ENCODE results near the gene UTP3.
"Not testable (repeated sequence)": the region's sequence is repeated elsewhere in the genome, so short reads cannot be mapped to it uniquely, and the experiment has no call there.

UTP3 gene, protein sequence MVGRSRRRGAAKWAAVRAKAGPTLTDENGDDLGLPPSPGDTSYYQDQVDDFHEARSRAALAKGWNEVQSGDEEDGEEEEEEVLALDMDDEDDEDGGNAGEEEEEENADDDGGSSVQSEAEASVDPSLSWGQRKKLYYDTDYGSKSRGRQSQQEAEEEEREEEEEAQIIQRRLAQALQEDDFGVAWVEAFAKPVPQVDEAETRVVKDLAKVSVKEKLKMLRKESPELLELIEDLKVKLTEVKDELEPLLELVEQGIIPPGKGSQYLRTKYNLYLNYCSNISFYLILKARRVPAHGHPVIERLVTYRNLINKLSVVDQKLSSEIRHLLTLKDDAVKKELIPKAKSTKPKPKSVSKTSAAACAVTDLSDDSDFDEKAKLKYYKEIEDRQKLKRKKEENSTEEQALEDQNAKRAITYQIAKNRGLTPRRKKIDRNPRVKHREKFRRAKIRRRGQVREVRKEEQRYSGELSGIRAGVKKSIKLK

DNA sequence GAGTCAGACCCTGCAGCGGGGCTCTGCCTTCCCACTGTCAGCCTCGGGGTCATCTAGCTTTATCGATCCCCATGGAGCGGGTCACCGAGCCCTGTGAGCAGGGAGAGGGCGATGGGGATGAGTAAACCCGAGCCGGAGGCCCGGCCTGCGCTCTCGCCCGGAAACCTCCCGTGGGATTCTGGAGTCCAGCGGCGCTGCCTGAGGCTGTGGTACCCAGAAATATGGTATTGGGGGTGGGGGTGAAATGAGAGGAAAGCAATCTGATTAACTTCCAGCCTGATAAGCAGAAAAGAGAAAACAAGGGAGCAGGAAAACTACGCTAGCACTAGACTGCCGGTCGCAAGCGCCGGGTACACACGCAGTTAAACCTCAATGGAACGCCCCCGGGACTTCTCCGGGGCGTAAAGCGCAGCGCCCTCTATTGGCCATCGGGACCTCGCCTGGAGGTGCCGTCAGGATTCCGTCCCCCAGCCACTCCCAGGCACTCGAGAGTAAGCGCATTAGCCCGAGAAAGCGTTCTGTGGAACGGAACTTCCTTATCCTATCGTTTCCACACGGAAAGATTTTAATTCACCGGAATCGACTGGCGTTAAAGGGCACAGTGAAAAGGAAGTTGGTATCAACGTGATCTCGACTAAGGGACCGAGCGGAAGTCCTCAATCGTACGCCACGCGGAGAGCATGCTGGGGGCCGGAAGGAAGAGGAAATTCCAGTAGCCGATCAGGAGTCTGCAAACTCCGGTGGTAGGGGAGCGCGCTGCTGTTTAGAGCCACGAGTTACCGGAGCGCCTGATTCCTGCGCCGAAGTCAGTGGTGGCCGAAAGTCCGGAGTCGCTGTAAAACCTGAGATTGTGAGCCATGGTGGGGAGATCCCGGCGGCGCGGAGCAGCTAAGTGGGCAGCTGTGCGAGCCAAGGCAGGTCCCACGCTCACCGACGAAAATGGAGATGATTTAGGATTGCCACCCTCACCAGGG, at the start of gene UTP3:
Gene UTP3 (plus strand): TSS at position 712 of the 974 bp plus-strand sequence. CDS start 146 bp downstream, at position 858.
- H3K9me3 Mint-ChIP-seq = no peaks in the 10 kb centered on the region
- peaks cover 44% of the 10 kb centered on the region for H3K4me1 Mint-ChIP-seq
- H3K36me3 Mint-ChIP-seq = peaks cover 22% of the 10 kb centered on the region
- no peaks in the 10 kb centered on the region for H3K27me3 Mint-ChIP-seq
- ATAC-seq = peak; percentile 97
- H3K27ac Mint-ChIP-seq = peak within 1 kb of the TSS; percentile 98
- H3K4me3 Mint-ChIP-seq = peak within 1 kb of the TSS; percentile 98

DNA sequence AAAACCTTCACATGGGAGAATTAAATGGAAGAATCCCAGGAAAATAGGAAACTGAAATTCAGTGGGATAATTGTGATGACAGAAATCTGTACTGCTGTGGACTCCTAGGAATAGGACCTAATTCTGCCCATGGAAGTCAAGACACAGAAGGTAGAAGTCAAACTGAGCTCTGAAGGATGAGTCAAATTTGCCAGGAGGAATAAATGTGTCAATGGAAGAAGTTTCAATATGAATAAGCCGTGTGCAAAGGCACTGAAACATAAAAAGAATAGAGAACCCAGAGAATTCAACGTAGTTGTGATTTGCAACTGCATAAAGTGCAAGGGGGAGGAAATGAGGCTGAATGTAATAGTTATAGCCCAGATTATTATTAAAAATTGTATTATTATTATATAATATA, 48.1 kb upstream of the UTP3 start:
- H3K4me3 Mint-ChIP-seq = no peak overlapping the region
- ATAC-seq = no peak
- peaks cover 16% of the 10 kb centered on the region for H3K4me1 Mint-ChIP-seq
- H3K36me3 Mint-ChIP-seq = peaks cover 11% of the 10 kb centered on the region
- H3K27me3 Mint-ChIP-seq = no peaks in the 10 kb centered on the region
- H3K27ac Mint-ChIP-seq = no peak overlapping the region
- H3K9me3 Mint-ChIP-seq = no peaks in the 10 kb centered on the region

GRCh38 chr4:70650741-70651140, 37.6 kb upstream of the UTP3 start:
- H3K27ac Mint-ChIP-seq = peak overlapping the region; percentile 10
- not testable (repeated sequence) for H3K9me3 Mint-ChIP-seq, ATAC-seq, H3K27me3 Mint-ChIP-seq, H3K4me3 Mint-ChIP-seq
- H3K36me3 Mint-ChIP-seq = peaks cover 12% of the 10 kb centered on the region
- H3K4me1 Mint-ChIP-seq = peaks cover 14% of the 10 kb centered on the region

GRCh38 chr4:70651864-70652506, 36.3 kb upstream of the UTP3 start:
- no peak overlapping the region for H3K4me3 Mint-ChIP-seq
- H3K9me3 Mint-ChIP-seq = no peaks in the 10 kb centered on the region
- peaks cover 14% of the 10 kb centered on the region for H3K4me1 Mint-ChIP-seq
- peaks cover 12% of the 10 kb centered on the region for H3K36me3 Mint-ChIP-seq
- no peaks in the 10 kb centered on the region for H3K27me3 Mint-ChIP-seq
- ATAC-seq = no peak
- H3K27ac Mint-ChIP-seq = no peak overlapping the region

DNA sequence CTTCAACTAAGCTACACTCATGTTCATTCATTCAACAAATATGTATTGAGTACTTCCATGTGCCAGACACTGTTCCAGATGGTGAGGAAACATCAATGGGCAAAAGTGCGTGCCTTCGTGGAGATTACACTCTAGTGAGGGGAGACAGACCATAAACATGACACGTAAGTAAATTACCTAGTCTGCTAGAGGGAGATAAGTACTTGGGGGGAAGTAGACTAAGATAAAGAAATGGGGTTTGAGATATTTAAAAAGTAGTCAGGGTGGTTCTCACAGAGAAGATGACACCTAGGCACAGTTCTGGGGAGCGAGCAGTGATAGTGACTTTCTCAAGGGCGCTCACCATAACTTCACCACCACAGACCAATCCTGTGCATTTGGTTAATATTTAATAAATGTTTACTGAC, 33.7 kb upstream of the UTP3 start:
- Mint-ChIP-seq H3K36me3 (peaks cover 31% of the 10 kb centered on the region), H3K27ac (no peak overlapping the region), H3K4me1 (peaks cover 24% of the 10 kb centered on the region), H3K9me3 (no peaks in the 10 kb centered on the region), H3K27me3 (no peaks in the 10 kb centered on the region), H3K4me3 (no peak overlapping the region)
- ATAC-seq = no peak

GRCh38 chr4:70657326-70657725, 31.0 kb upstream of the UTP3 start:
- Mint-ChIP-seq H3K27me3 (no peaks in the 10 kb centered on the region), H3K36me3 (peaks cover 52% of the 10 kb centered on the region), H3K9me3 (no peaks in the 10 kb centered on the region), H3K4me1 (peaks cover 39% of the 10 kb centered on the region), H3K4me3 (no peak overlapping the region), H3K27ac (peak overlapping the region; percentile 42)
- ATAC-seq = no peak

GRCh38 chr4:70658418-70658817, 29.9 kb upstream of the UTP3 start:
- H3K27me3 Mint-ChIP-seq = no peaks in the 10 kb centered on the region
- no peak for ATAC-seq
- H3K9me3 Mint-ChIP-seq = no peaks in the 10 kb centered on the region
- H3K4me1 Mint-ChIP-seq = peaks cover 39% of the 10 kb centered on the region
- H3K27ac Mint-ChIP-seq = peak overlapping the region; percentile 42
- peaks cover 51% of the 10 kb centered on the region for H3K36me3 Mint-ChIP-seq
- peak overlapping the region; percentile 5 for H3K4me3 Mint-ChIP-seq

GRCh38 chr4:70660106-70660505, 28.2 kb upstream of the UTP3 start:
- no peaks in the 10 kb centered on the region for H3K9me3 Mint-ChIP-seq
- H3K36me3 Mint-ChIP-seq = peaks cover 40% of the 10 kb centered on the region
- H3K4me3 Mint-ChIP-seq = peak overlapping the region; percentile 53
- H3K4me1 Mint-ChIP-seq = peaks cover 39% of the 10 kb centered on the region
- no peaks in the 10 kb centered on the region for H3K27me3 Mint-ChIP-seq
- H3K27ac Mint-ChIP-seq = peak overlapping the region; percentile 32
- no peak for ATAC-seq

GRCh38 chr4:70661309-70661922, 26.9 kb upstream of the UTP3 start:
- H3K27ac Mint-ChIP-seq = peak overlapping the region; percentile 32
- H3K27me3 Mint-ChIP-seq, H3K9me3 Mint-ChIP-seq: not testable (repeated sequence)
- peaks cover 40% of the 10 kb centered on the region for H3K36me3 Mint-ChIP-seq
- ATAC-seq = peak; percentile 58
- peak overlapping the region; percentile 36 for H3K4me3 Mint-ChIP-seq
- H3K4me1 Mint-ChIP-seq = peaks cover 40% of the 10 kb centered on the region

DNA sequence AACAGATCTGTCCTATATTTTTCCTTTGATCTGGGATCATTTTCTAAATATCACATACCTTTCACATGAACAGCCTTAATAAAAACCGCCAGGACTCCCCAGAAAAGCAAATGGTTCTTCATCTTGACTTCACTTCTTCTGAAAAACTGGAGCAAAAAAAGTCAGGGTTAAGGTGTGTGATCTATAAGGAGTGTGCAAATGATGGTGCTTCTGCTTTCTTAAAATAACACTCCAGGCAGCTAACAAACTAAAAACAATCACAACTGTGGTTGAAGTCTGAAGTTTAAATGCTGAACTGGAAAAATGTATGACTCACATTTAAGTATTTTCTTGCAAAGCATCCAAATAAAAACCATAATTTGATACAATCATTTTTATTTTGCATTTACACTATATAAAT, 22.0 kb upstream of the UTP3 start, which contains the start of gene JCHAIN:
Gene JCHAIN (minus strand): TSS at position 140 of the 400 bp plus-strand sequence. CDS start 18 bp downstream, at position 122.
- Mint-ChIP-seq H3K9me3 (no peaks in the 10 kb centered on the region), H3K27ac (peak within 1 kb of the TSS; percentile 53), H3K36me3 (peaks cover 7% of the 10 kb centered on the region), H3K27me3 (no peaks in the 10 kb centered on the region), H3K4me1 (peaks cover 55% of the 10 kb centered on the region), H3K4me3 (peak within 1 kb of the TSS; percentile 87)
- peak; percentile 81 for ATAC-seq

DNA sequence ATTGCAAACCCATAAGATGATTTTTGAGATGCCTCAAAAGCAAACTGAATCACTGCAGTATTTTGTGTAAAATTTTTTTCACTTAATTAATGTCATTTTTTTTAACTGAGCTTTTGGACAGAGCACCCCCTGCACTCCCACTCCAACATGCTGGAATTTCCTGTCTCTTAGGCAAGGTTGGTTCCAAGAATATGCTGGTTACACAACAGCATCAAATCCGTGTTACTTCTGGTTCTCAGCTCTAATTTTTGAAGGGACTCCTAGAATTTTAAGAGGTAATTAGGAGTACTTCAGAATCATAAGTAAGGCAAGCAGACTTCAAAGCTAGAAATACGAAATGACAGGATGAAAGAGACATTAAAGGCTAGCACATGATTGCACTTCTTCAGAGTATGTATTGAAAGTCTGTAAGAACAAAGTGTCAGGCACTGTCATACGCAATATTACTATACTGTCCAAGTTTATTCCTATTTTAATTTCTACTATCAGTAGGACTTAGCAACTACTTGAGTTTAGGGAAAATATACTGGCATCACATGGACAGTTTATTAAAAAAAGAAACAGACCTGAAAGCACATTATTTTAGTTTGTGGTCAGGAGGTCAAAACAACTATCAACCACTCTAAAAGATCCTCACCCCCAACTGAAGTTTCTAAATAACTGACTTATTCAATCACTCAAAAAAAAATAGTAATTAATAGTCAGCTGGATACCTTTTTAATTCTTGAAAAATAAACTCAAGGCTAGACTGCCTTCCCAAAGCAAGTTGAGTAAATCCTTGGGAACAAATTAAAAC, 20.4 kb upstream of the UTP3 start:
- Mint-ChIP-seq H3K4me1 (peaks cover 49% of the 10 kb centered on the region), H3K27ac (peak overlapping the region; percentile 53), H3K9me3 (no peaks in the 10 kb centered on the region), H3K4me3 (peak overlapping the region; percentile 50), H3K27me3 (no peaks in the 10 kb centered on the region), H3K36me3 (no peaks in the 10 kb centered on the region)
- no peak for ATAC-seq

GRCh38 chr4:70670332-70671014, 17.9 kb upstream of the UTP3 start:
- no peaks in the 10 kb centered on the region for H3K36me3 Mint-ChIP-seq
- no peak for ATAC-seq
- H3K9me3 Mint-ChIP-seq = no peaks in the 10 kb centered on the region
- no peak overlapping the region for H3K4me3 Mint-ChIP-seq
- H3K4me1 Mint-ChIP-seq = peaks cover 57% of the 10 kb centered on the region
- H3K27ac Mint-ChIP-seq = peak overlapping the region; percentile 53
- H3K27me3 Mint-ChIP-seq = no peaks in the 10 kb centered on the region

DNA sequence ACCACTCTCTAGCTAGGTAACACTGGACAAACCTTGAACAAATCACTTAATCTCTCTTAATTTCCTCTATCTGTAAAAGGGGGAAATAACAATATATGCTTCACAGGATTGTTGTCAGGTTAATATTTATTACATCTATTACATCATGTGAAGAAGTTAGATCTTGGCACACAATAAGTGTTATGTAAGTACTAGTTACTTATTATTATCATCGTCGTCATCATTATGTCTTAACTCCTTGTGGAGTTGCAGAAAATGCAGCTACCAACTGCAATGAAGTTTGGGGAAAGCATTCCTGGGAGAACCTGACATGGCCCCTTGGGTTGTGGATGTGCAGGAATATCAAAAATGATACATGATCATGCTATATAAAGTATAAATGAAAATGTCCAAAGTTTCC, 17.2 kb upstream of the UTP3 start:
- no peaks in the 10 kb centered on the region for H3K27me3 Mint-ChIP-seq
- no peaks in the 10 kb centered on the region for H3K36me3 Mint-ChIP-seq
- peaks cover 63% of the 10 kb centered on the region for H3K4me1 Mint-ChIP-seq
- no peak for ATAC-seq
- H3K4me3 Mint-ChIP-seq = no peak overlapping the region
- H3K27ac Mint-ChIP-seq = peak overlapping the region; percentile 53
- no peaks in the 10 kb centered on the region for H3K9me3 Mint-ChIP-seq

Measured in stimulated activated memory B cell treated with anti-CD40 and anti-IgM and Interleukin-4, amounts not matched to agents 10 μg/mL and 1 μg/mL and 100 μg/mL, for 72 hours (primary cell).